ENCODE measurements around the gene B4GALT6. TPM values are rescaled to one million over a fixed set of nuclear protein-coding genes. Genes with fewer than 3 reads are reported as not detected.
A peak's percentile ranks its signal among the peaks of the same experiment; 100 is the strongest.

B4GALT6 gene
- total and polyA plus RNA-seq, 7 experiments from 2014 or later: 0.11 to 2.7 (median 1.2) TPM

- H3K4me1 Mint-ChIP-seq: peaks cover 8 to 18% (median 15%) of the 10 kb centered on the region in 7 donors
- Histone ChIP-seq H3K4me3 (ENCODE audit: low read length) (peak overlapping the region; percentile 24), H3K27ac (ENCODE audit: low read depth, low read length) (no peak overlapping the region), H3K36me3 (ENCODE audit: control insufficient read depth in 2 of 3, insufficient read depth in 3 of 3, low read length in 3 of 3) (no peaks in the 10 kb centered on the region), H3K4me1 (ENCODE audit: control insufficient read depth in 2 of 2, insufficient read depth in 2 of 2, low read length in 2 of 2) (no peaks in the 10 kb centered on the region), H3K27me3 (ENCODE audit: control insufficient read depth in 2 of 2, insufficient read depth in 2 of 2, low read length in 2 of 2) (no peaks in the 10 kb centered on the region), H3K9me3 (ENCODE audit: control insufficient read depth in 2 of 3, low read length in 3 of 3) (no peaks in the 10 kb centered on the region)
- DNase-seq (peak; percentile 14 to 64 (median 35)), ATAC-seq (peak; percentile 82)
- POLR2A ChIA-PET: interaction anchor here (0.6 kb wide), 1 partner anchor 257 kb away, joined by 3 read pairs; the partner anchor contains the start of gene TRAPPC8
- CTCF ChIA-PET: interaction anchor here (1.1 kb wide), 1 partner anchor 18 kb away, joined by 4 read pairs; no protein-coding TSS in a partner anchor
- intact Hi-C loops (cut with micrococcal nuclease): loop anchor here (1.0 to 10.0 kb wide), 3 partner anchors 37 to 469 kb away; partner anchors contain the start of gene RNF138 (in 1 of the 2)
- no peaks in the 10 kb centered on the region for H3K36me3 Mint-ChIP-seq
- H3K9me3 Mint-ChIP-seq: peaks cover 0 to 3% (median 0%) of the 10 kb centered on the region in 11 donors
- H3K27me3 Mint-ChIP-seq: peaks cover 13 to 63% (median 39%) of the 10 kb centered on the region in 5 donors
- H3K27ac Mint-ChIP-seq: peak overlapping the region in 5 of 9 donors; percentile 57 to 79 (median 67)
- H3K4me3 Mint-ChIP-seq: peak overlapping the region; percentile 80 to 90 (median 86)
These were observed 1.0 kb upstream of the B4GALT6 start for GRCh38 chr18:31685097-31686082.

- Histone ChIP-seq H3K36me3 (ENCODE audit: control insufficient read depth in 2 of 3, insufficient read depth in 3 of 3, low read length in 3 of 3) (no peaks in the 10 kb centered on the region), H3K4me1 (ENCODE audit: control insufficient read depth in 2 of 2, insufficient read depth in 2 of 2, low read length in 2 of 2) (no peaks in the 10 kb centered on the region), H3K27ac (ENCODE audit: low read depth, low read length) (no peak overlapping the region), H3K9me3 (ENCODE audit: control insufficient read depth in 2 of 3, low read length in 3 of 3) (no peaks in the 10 kb centered on the region), H3K27me3 (ENCODE audit: control insufficient read depth in 2 of 2, insufficient read depth in 2 of 2, low read length in 2 of 2) (no peaks in the 10 kb centered on the region), H3K4me3 (ENCODE audit: low read length) (no peak overlapping the region)
- DNase-seq (no peak), ATAC-seq (no peak)
- ChIA-PET POLR2A (no interaction called here), CTCF (no interaction called here)
- H3K4me3 Mint-ChIP-seq: peak overlapping the region; percentile 86 to 98 (median 90)
- intact Hi-C loops (cut with micrococcal nuclease): loop anchor here (1.0 to 10.0 kb wide), 3 partner anchors 25 to 471 kb away; partner anchors contain the start of gene RNF138 (in 1 of the 2)
- H3K27ac Mint-ChIP-seq: peak overlapping the region in 5 of 9 donors; percentile 16 to 85 (median 76)
- H3K36me3 Mint-ChIP-seq: no peaks in the 10 kb centered on the region
- H3K4me1 Mint-ChIP-seq: peaks cover 8 to 18% (median 15%) of the 10 kb centered on the region in 7 donors
- peaks cover 0 to 3% (median 0%) of the 10 kb centered on the region in 11 donors for H3K9me3 Mint-ChIP-seq
- peaks cover 23 to 65% (median 35%) of the 10 kb centered on the region in 5 donors for H3K27me3 Mint-ChIP-seq
These were observed 458 bp downstream of the B4GALT6 start for GRCh38 chr18:31683968-31684278.

- Histone ChIP-seq H3K36me3 (ENCODE audit: control insufficient read depth in 2 of 3, insufficient read depth in 3 of 3, low read length in 3 of 3) (no peaks in the 10 kb centered on the region), H3K27ac (ENCODE audit: low read depth, low read length) (no peak overlapping the region), H3K27me3 (ENCODE audit: control insufficient read depth in 2 of 2, insufficient read depth in 2 of 2, low read length in 2 of 2) (no peaks in the 10 kb centered on the region), H3K9me3 (ENCODE audit: control insufficient read depth in 2 of 3, low read length in 3 of 3) (no peaks in the 10 kb centered on the region), H3K4me1 (ENCODE audit: control insufficient read depth in 2 of 2, insufficient read depth in 2 of 2, low read length in 2 of 2) (no peaks in the 10 kb centered on the region), H3K4me3 (ENCODE audit: low read length) (no peak overlapping the region)
- Mint-ChIP-seq H3K36me3 (no peaks in the 10 kb centered on the region), H3K27ac (peak overlapping the region in 1 of 9 donors; percentile 2), H3K9me3 (peaks cover 0 to 3% (median 0%) of the 10 kb centered on the region in 11 donors), H3K4me3 (peak overlapping the region in 9 of 10 donors; percentile 8 to 98 (median 88)), H3K4me1 (peaks cover 8 to 18% (median 15%) of the 10 kb centered on the region in 7 donors), H3K27me3 (peaks cover 27 to 68% (median 40%) of the 10 kb centered on the region in 5 donors)
- no peak for ATAC-seq
- POLR2A ChIA-PET: no interaction called here
- CTCF ChIA-PET: no interaction called here
- intact Hi-C loops (cut with micrococcal nuclease): loop anchor here (10.0 kb wide), 2 partner anchors 412 to 472 kb away; partner anchors contain the start of gene RNF138 (in 1 of the 2)
- no peak for DNase-seq
These were observed 1.3 kb downstream of the B4GALT6 start for GRCh38 chr18:31683106-31683505.

- Histone ChIP-seq H3K27ac (ENCODE audit: low read depth, low read length) (no peak overlapping the region), H3K4me1 (ENCODE audit: control insufficient read depth in 2 of 2, insufficient read depth in 2 of 2, low read length in 2 of 2) (no peaks in the 10 kb centered on the region), H3K36me3 (ENCODE audit: control insufficient read depth in 2 of 3, insufficient read depth in 3 of 3, low read length in 3 of 3) (no peaks in the 10 kb centered on the region), H3K4me3 (ENCODE audit: low read length) (no peak overlapping the region), H3K27me3 (ENCODE audit: control insufficient read depth in 2 of 2, insufficient read depth in 2 of 2, low read length in 2 of 2) (no peaks in the 10 kb centered on the region), H3K9me3 (ENCODE audit: control insufficient read depth in 2 of 3, low read length in 3 of 3) (no peaks in the 10 kb centered on the region)
- Mint-ChIP-seq H3K27ac (no peak overlapping the region), H3K27me3 (peaks cover 27 to 62% (median 35%) of the 10 kb centered on the region in 5 donors), H3K4me3 (no peak overlapping the region), H3K9me3 (peaks cover 0 to 3% (median 0%) of the 10 kb centered on the region in 11 donors), H3K36me3 (no peaks in the 10 kb centered on the region), H3K4me1 (peaks cover 8 to 15% (median 12%) of the 10 kb centered on the region in 7 donors)
- intact Hi-C loops (cut with micrococcal nuclease): loop anchor here (10.0 kb wide), 2 partner anchors 414 to 474 kb away; partner anchors contain the start of gene RNF138 (in 1 of the 2)
- ATAC-seq (no peak), DNase-seq (no peak)
- CTCF ChIA-PET: interaction anchor here (1.1 kb wide), 1 partner anchor 8 kb away, joined by 3 read pairs; no protein-coding TSS in a partner anchor
- POLR2A ChIA-PET: no interaction called here
These were observed 3.4 kb downstream of the B4GALT6 start for GRCh38 chr18:31680831-31681568.

DNA sequence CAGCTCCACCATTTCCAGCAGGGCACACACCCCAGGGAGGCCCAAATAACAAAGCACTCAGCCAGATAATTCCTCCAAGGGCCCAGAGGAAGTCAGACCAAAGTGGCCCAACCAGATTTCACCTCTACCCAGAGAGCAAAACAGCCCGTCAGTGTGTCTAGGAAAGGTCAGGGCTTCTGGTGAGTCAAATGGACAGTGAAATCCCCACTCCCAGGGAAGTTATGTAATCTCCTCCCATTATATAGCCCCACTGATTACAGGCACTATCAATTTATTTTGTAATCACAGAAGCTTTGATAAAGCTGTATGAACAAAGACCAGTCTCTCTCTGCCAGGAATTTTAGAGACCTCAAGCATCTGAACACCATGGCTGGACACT is 4.0 kb downstream of the B4GALT6 start:
- Histone ChIP-seq H3K36me3 (ENCODE audit: control insufficient read depth in 2 of 3, insufficient read depth in 3 of 3, low read length in 3 of 3) (no peaks in the 10 kb centered on the region), H3K4me3 (ENCODE audit: low read length) (no peak overlapping the region), H3K27me3 (ENCODE audit: control insufficient read depth in 2 of 2, insufficient read depth in 2 of 2, low read length in 2 of 2) (no peaks in the 10 kb centered on the region), H3K27ac (ENCODE audit: low read depth, low read length) (no peak overlapping the region), H3K4me1 (ENCODE audit: control insufficient read depth in 2 of 2, insufficient read depth in 2 of 2, low read length in 2 of 2) (no peaks in the 10 kb centered on the region), H3K9me3 (ENCODE audit: control insufficient read depth in 2 of 3, low read length in 3 of 3) (no peaks in the 10 kb centered on the region)
- H3K4me3 Mint-ChIP-seq: no peak overlapping the region
- H3K4me1 Mint-ChIP-seq: peaks cover 7 to 12% (median 8%) of the 10 kb centered on the region in 7 donors
- ChIA-PET POLR2A (no interaction called here), CTCF (interaction anchor here (1.1 kb wide), 1 partner anchor 9 kb away, joined by 3 read pairs; no protein-coding TSS in a partner anchor)
- H3K9me3 Mint-ChIP-seq: peaks cover 0 to 3% (median 0%) of the 10 kb centered on the region in 11 donors
- H3K36me3 Mint-ChIP-seq: no peaks in the 10 kb centered on the region
- H3K27me3 Mint-ChIP-seq: peaks cover 25 to 59% (median 35%) of the 10 kb centered on the region in 5 donors
- no peak overlapping the region for H3K27ac Mint-ChIP-seq
- DNase-seq: no peak
- intact Hi-C loops (cut with micrococcal nuclease): loop anchor here (10.0 kb wide), 2 partner anchors 414 to 474 kb away; partner anchors contain the start of gene RNF138 (in 1 of the 2)
- ATAC-seq: no peak
